HUES6 (cell line): ENCODE results near the gene RARRES2.
A peak's percentile ranks its signal among the peaks of the same experiment; 100 is the strongest.
"Not testable (repeated sequence)": the region's sequence is repeated elsewhere in the genome, so short reads cannot be mapped to it uniquely, and the experiment has no call there.

Experiments
- H3K27ac ChIP-seq: 2 replicates; pipeline ENCODE4 v1.7.0; 2013; ENCODE audit warnings: low read depth, mild to moderate bottlenecking, low read length, inconsistent platforms
- H3K27me3 ChIP-seq: 2 replicates; pipeline ENCODE4 v1.6.1; 2013; ENCODE audit warnings: low read length; ENCODE audit not compliant: control insufficient read depth, insufficient read depth
- H3K36me3 ChIP-seq: 2 replicates; pipeline ENCODE4 v1.6.1; 2013; ENCODE audit warnings: low read length; ENCODE audit not compliant: control insufficient read depth, insufficient read depth
- H3K4me1 ChIP-seq: 2 replicates; pipeline ENCODE4 v1.6.1; 2013; ENCODE audit warnings: low read length; ENCODE audit not compliant: control insufficient read depth, insufficient read depth
- H3K4me3 ChIP-seq: 2 replicates; pipeline ENCODE4 v1.5.1; 2013; ENCODE audit warnings: low read depth, low read length
- H3K9ac ChIP-seq: one replicate; pipeline ENCODE4 v1.6.1; 2013; ENCODE audit warnings: mild to moderate bottlenecking, low read length
- H3K9me3 ChIP-seq: 2 replicates; pipeline ENCODE4 v1.6.1; 2013; ENCODE audit warnings: low read depth, low read length; ENCODE audit not compliant: control insufficient read depth, insufficient read depth

The RARRES2 gene

DNA sequence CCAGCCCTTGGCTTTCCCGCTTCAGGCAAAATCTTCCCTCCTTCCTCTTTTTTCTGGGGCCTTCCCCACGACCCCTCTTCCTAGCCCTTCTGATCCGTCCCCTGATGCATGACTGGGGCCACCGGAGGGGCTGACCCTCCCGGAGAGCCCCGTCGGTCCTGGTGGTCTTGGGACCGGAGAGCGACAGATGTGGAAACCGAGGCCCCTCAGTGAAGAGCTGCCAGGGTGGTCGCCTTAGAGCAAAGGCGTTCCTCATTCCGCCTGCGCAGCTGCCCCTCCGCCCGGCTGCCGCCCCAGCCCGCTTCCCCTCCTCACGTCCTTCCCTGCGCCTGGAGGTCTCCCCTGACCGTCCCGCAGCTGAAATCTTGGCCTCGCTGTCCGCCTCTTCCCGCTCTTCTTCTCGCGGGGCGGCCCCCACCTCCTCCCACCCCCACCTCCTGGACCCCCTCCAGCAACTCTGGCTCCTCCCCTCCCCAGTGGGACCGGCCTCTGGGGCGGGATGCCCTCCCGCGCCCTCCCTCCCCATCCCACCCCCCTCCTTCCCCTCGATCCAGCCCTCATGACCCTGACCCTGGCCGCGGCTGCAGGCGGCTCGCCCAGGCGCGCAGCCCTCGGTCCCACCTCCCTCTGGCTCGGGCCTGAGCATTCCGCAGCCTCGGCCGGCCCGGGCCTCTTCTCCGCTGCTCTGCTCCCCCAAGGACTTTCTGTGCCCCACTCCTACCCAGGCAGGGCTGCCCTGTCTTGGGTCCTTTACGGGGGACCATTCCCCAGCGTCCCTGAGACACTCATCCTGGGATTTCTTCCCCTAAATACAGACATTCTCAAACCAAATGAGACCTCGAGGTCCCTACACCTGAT lies at the start of gene RARRES2:
RARRES2 (minus strand) TSS at position 367 of the 858 bp plus-strand sequence. CDS start 1,020 bp downstream, outside the sequence.
- H3K4me3 ChIP-seq = peak within 1 kb of the TSS; percentile 75
- H3K36me3 ChIP-seq = peaks cover 24% of the 10 kb centered on the region
- peak within 1 kb of the TSS; percentile 47 for H3K9ac ChIP-seq
- peaks cover 42% of the 10 kb centered on the region for H3K27me3 ChIP-seq
- H3K9me3 ChIP-seq = peaks cover 9% of the 10 kb centered on the region
- no peak within 1 kb of the TSS for H3K27ac ChIP-seq
- H3K4me1 ChIP-seq = peaks cover 27% of the 10 kb centered on the region

DNA sequence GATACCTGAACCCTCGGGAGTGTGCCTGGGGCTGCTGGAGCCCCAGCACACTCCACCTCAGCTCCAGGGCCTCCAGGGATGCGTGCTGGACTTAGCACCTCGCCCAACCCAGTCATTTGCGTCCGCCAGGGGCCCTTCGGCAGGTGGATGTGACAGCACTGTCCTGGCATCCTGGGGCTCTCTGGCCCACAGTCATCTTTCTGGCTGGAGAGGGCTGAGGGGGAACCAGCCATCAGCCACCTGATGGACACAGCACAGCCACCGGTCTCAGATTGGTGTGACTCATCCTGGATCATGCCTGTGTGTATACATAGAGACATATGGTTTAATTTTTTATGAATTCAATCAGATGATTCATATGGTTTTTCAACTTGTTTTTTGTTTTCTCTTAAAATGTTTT lies 48.8 kb upstream of the RARRES2 start:
- Histone ChIP-seq H3K27ac (no peak overlapping the region), H3K9ac (no peak overlapping the region), H3K27me3 (no peaks in the 10 kb centered on the region), H3K4me3 (no peak overlapping the region), H3K4me1 (peaks cover 32% of the 10 kb centered on the region), H3K9me3 (no peaks in the 10 kb centered on the region), H3K36me3 (peaks cover 29% of the 10 kb centered on the region)

DNA sequence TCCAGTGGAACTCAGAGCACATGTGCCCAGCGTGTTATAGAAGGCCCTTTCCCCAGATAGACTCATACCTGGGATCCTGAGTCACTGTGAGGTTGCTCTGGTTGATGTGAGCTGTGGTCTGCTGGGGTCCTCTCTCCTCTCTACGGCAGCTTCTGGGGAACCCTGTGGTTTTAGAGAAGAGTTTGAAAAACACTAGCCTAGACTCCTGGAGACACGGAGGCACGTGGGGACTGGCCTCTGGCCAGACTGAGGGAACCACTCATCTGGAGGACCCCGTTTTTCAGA lies 48.0 kb upstream of the RARRES2 start:
- no peak overlapping the region for H3K4me3 ChIP-seq
- no peaks in the 10 kb centered on the region for H3K9me3 ChIP-seq
- no peak overlapping the region for H3K9ac ChIP-seq
- peaks cover 35% of the 10 kb centered on the region for H3K4me1 ChIP-seq
- H3K36me3 ChIP-seq = peaks cover 29% of the 10 kb centered on the region
- H3K27ac ChIP-seq = no peak overlapping the region
- no peaks in the 10 kb centered on the region for H3K27me3 ChIP-seq

DNA sequence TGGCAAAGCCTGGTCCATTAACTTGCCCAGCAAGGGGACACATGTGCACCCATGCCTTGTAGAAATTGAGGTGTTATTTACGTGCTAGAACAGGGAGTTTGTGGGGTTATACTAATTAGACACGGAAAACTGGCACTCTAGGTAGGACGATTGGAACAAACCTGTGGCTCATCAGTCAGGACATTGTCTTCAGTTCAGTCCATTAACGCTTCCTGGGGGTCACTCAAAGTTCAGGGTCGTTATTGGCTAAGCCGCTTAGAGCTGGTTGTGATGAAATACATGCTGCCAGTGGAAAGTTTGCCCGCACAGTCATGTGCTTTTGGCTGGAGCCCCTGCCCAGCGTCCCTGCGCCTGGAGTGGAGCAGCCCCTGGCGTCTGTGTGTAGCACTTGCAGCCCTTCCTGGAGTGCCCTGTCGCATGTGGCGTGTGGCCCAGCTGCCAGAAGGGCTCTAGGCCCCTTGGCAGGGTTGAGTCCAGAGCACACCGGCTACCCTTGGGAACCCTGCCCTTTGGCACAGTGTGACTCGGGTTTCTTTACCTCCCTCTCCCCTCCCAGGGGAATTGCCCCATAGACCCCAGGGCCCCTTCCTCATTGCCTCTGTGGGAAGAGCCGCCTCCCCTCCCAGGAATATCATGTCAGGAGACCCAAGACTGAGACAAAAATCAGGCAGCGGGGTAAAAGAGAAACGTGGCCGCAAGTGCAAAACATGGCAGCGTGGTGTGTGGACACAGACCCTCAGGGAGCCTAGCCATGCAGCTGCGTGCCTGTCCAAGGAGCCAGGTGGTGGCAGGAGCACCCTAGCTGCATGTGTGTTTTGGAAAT lies 47.5 kb upstream of the RARRES2 start:
- H3K4me3 ChIP-seq = no peak overlapping the region
- H3K4me1 ChIP-seq = peaks cover 35% of the 10 kb centered on the region
- H3K27me3 ChIP-seq = no peaks in the 10 kb centered on the region
- H3K9me3 ChIP-seq = no peaks in the 10 kb centered on the region
- peaks cover 29% of the 10 kb centered on the region for H3K36me3 ChIP-seq
- H3K9ac ChIP-seq = no peak overlapping the region
- no peak overlapping the region for H3K27ac ChIP-seq

DNA sequence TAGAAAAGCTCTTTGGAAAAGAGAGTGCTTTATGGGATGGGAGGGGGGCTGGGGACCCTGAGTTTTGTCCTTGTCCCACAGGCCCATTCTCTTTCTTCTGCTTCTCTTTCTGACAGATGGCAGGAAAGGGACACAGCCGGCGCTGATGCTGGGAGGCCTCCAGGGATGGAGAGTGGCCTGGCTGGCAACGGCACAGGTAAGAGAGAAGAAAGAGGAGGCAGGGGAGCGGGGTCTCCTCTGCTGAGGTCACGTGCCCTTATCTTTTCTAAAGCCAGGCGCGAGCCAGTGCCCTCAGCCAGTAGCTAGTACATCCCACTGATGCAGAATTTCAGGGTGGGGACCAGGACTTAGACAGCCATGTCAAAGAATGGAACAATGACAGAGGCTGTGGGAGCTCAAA lies 46.9 kb upstream of the RARRES2 start:
- Histone ChIP-seq H3K9ac (no peak overlapping the region), H3K27me3 (no peaks in the 10 kb centered on the region), H3K36me3 (peaks cover 29% of the 10 kb centered on the region), H3K9me3 (no peaks in the 10 kb centered on the region), H3K27ac (no peak overlapping the region), H3K4me3 (no peak overlapping the region), H3K4me1 (peaks cover 33% of the 10 kb centered on the region)

DNA sequence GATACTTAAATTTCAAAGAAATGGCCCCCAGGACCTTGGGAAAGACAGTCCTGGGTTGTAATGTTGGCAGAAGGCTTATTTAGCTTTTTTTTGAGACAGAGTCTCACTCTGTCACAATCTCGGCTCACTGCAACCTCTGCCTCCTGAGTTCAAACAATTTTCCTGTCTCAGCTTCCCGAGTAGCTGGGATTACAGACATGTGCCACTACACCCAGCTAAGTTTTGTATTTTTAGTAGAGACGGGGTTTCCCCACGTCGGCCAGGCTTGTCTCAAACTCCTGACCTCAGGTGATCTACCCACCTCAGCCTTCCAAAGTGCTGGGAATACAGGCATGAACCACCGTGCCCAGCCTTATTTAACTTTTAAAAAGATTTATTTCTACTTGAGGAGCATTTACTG lies 44.5 kb upstream of the RARRES2 start:
- H3K9me3 ChIP-seq, H3K9ac ChIP-seq, H3K27me3 ChIP-seq, H3K27ac ChIP-seq, H3K4me3 ChIP-seq: not testable (repeated sequence)
- Histone ChIP-seq H3K4me1 (peaks cover 51% of the 10 kb centered on the region), H3K36me3 (peaks cover 29% of the 10 kb centered on the region)

DNA sequence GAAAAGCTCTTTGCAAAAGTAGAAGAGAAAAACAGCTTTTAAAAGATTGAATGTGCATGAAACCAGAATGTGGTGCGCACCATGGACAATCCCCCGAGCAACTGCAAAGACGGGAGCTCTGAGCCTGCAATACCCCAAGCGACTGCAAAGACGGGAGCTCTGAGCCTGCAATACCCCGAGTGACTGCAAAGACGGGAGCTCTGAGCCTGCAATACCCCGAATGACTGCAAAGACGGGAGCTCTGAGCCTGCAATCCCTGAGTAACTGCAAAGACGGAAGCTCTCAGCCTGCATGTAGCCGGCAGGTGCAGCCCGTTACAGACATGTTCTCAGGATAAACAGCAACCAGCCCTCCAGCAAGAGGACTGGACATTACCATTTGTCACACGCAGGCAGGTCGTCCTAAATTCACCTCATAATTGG lies 43.9 kb upstream of the RARRES2 start:
- Histone ChIP-seq H3K4me1 (peaks cover 57% of the 10 kb centered on the region), H3K27ac (no peak overlapping the region), H3K4me3 (no peak overlapping the region), H3K36me3 (peaks cover 23% of the 10 kb centered on the region), H3K9ac (no peak overlapping the region), H3K27me3 (no peaks in the 10 kb centered on the region), H3K9me3 (no peaks in the 10 kb centered on the region)

DNA sequence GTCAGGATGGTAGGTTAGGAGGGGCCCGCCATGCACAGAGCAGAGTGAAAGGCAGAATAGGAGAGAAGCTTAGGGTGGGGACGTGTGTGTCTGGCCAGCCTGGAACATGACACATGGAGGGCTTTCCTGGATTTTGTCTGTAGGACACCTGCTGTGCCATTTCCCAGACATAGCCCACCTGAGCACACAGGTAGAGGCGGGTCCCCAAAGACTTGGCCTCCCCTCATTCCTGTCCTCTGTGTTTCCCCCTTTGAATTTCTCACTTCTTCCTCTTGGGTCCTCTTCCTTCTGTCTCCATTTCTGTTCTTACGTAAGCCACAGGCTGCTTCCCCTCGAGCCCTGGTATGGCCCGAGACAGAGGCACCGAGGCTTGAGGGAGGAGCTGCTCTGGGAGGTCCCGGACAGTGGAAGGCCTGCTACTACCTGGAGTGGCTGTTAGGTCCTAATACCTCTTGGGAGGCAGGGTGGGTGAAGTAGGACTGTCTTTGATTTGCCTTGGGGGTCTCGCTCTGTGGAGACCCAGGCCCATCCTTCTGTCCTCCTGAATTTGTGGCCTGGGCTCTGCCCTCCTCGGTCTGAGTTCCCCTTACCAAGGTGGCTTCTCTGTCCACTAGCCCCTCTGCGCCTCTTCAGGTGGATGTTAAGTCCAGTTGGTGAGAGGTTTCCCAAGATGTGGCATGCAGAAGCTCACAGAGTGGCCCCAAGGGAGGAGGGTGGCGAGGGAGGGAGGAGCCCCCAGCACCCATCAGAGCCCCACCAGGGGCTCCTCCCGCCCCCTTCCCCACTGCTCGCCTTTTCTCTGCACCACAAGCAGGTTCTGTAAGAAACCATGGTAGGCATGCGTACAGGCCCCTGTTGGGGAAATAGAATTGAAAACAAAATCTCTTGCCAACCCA lies 43.2 kb upstream of the RARRES2 start:
- Histone ChIP-seq H3K27me3 (no peaks in the 10 kb centered on the region), H3K27ac (peak overlapping the region; percentile 86), H3K4me3 (no peak overlapping the region), H3K4me1 (peaks cover 62% of the 10 kb centered on the region), H3K36me3 (peaks cover 17% of the 10 kb centered on the region), H3K9me3 (no peaks in the 10 kb centered on the region), H3K9ac (peak overlapping the region; percentile 47)

DNA sequence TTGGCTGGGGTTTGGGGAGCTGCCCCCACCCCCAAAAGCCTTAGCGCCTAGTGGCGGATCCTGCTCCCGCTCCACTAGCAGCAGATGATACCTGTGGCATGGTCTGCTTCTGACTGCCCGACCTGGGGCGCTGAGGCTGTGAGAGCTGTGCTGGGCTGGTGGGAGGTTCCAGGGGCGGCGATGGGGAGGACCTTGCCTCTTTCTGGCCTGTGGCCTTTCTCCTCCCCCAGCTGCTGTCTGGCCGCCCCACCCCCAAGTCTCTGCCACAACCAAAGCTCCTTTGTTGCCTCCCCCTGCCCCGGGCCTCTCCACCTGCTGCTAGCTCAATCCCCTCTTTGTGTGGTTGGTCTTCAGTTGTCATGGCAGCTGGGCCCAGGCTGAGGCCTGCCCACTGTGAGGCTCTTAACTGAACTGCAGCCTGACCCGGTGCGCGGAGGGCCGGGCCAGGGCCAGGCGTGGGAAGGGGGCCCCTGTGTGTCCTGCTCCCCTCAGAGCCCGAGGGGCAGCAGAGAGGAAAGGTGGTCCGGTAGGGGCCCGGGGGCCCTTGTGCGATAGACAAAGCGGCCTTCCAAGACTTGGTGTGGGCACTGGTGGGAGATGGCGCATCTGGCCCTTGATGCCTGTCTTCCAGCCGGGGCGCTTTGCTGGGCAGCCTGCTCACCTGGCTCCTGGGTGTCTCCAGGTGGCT lies 42.4 kb upstream of the RARRES2 start:
- H3K27me3 ChIP-seq = no peaks in the 10 kb centered on the region
- peak overlapping the region; percentile 86 for H3K27ac ChIP-seq

DNA sequence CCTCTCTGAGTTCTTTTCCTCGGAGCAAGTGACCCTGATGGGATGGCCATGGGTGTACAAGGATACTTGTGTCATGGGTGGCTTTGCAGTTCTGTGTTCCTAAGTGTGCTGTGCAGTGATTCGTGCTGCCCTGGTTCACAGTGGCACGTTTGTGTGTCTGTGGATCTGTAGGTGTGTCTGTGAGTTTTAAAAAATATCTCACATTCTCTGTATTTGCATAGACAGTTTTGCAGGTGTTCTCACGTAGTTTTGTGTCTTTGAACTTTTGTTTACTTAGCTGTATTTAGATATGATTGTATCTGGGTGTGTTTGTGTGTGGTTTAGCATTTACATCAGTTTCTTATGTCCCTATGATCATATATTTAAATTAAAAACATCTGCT lies 41.4 kb upstream of the RARRES2 start:
- Histone ChIP-seq H3K36me3 (peaks cover 4% of the 10 kb centered on the region; the same call in 1 of the 2 replicates), H3K4me1 (peaks cover 64% of the 10 kb centered on the region), H3K4me3 (no peak overlapping the region), H3K27ac (no peak overlapping the region), H3K27me3 (no peaks in the 10 kb centered on the region), H3K9me3 (no peaks in the 10 kb centered on the region), H3K9ac (no peak overlapping the region)

More for the DNA sequence above, 42.4 kb upstream of the RARRES2 start:
- Histone ChIP-seq H3K9me3 (no peaks in the 10 kb centered on the region), H3K9ac (peak overlapping the region; percentile 47), H3K4me3 (peak overlapping the region; percentile 32; the same call in 1 of the 2 replicates), H3K36me3 (peaks cover 9% of the 10 kb centered on the region; the same call in 1 of the 2 replicates), H3K4me1 (peaks cover 62% of the 10 kb centered on the region)
